Epithelial cell of umbilical artery (primary cell): ENCODE measurements around the gene ABI2. TPM values are rescaled to one million over a fixed set of nuclear protein-coding genes. Genes with fewer than 3 reads are reported as not detected.

Experiments used
- total RNA-seq: library from RNA; depleted of rRNA; stranded (reverse); fragments of >200 nt; gene quantifications from 2 replicates; pipeline ENCODE4 v1.2.3, GENCODE V29; 2014

The ABI2 gene
- 29.9 and 35.3 TPM in 2 replicates for total RNA-seq

GRCh38 chr2:203327901-203328759, at the start of gene ABI2:
Gene ABI2, plus strand, starts transcription at chr2:203328394. Its CDS starts 121 bp downstream, at chr2:203328515.

Other genes starting within 250 kb of the ABI2 start
- gene CYP20A1, start 89.4 kb upstream of the ABI2 start, total RNA-seq: 32.4 and 34.4 TPM in 2 replicates
- 14.6 and 17.8 TPM in 2 replicates for gene RAPH1, start 206.9 kb downstream of the ABI2 start, total RNA-seq